Endothelial cell of hepatic sinusoid (primary cell): ENCODE data around the gene PRSS50.

Source experiments
- in situ Hi-C: cut with HindIII; loops from 2 replicates; pipeline ENCODE4 v1.10.0; 2017; ENCODE audit warnings: low sequenced_read_pairs

The PRSS50 gene

DNA sequence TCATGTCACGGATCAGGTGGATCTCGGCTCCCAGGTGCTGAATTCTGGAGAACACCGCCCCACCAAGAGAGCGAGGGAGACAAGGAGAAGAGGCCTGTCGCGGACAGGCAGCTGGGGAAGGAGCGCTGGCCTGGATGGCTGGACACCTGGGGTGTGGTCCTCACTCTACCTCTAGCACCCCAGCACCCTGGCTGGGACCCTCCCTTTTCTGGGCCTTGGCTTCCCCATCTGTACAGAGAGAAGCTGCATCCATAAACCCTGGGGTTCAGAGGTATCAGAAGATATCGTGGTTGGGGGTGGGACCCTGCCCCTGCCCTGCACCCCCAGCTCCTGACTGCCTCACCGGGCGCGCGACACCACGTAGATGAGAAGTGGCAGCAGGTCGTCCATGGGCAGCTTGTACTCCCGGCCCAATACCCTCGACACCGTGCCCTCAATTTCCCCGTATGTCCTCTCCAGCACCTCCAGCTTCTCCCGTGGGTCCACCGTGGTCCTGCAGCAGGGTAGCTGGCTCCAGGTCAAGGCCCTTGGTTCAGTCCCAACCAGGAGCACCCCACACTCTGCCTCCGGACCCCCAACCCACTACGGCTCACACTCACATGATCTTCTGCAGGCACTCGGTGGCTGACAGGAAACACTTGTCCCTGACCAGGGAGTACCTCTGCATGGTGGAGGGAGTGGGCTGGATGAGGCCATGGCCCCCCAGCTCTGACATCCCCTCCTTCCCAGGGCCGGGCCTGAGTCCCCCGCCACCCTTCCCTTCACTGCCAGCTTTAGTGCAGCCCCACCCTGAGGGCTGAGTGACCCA is 45.9 kb downstream of the PRSS50 start:
- in situ Hi-C loops = no loop called here

DNA sequence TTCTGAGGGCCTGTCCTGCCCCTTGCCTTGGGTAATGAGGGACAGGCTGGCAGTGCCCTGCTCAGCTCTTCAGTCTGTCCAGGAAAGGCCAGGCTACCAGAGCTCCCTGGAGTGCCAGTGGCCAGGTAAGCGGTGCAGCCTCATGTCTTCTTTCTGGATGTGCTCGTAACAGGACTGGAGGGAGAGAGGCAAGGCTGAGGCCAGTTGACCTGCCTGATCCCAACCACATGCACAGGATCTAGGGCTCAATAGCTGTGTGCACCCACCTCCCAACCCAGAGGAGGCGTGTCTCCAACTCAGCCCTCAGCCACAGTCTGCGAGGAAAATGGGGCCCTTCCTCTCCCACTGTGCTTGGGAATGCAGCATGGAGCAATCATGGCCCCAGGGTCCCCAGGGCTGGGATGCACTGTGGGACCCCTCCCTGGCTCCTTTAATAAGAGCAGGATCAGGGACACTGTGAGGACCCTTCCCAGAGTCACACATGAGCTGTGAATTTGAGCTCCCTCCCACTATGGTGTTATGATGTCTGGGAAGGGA is 46.7 kb downstream of the PRSS50 start:
- in situ Hi-C loops = no loop called here

DNA sequence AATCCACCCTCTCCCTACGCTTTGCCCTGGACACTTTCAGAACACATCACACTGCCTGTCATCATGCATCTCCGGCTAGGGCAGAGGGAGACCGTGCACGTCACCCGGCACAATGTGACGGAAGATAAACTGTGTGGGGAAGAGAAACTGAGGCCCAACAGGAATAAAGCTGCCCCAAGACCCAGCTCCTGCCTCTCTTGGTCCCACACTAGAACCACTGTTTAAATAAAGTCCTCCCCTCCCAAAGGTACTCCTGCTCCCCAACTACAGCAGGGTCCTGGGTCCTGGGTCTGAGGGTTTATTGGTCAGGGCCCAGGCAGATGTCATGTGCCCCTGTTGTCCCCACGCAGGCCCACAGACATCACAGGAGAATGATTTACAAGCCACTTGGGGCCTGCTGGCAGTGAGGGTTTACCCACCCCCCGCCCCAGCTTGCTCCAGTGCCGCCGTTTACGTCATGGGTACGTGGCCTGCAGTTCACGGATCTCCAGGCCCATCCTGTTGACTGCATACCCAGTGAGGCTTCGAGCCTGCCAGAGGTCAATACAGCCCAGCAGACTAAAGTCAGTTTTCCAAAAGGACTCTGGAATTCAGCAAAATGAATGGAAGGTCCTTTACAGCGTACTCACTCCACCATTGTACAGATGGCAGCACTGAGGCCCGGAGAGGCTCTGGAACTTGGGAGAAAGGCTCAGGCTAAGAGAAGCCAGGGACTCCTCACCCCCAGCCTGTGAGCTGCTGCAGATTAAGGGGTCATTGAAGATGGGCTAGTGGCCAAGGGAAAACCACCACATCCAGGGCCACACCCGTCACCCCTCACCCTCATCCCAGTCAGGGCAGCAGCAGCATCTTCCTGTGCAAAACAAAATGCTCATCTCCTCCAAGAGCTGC is 47.4 kb downstream of the PRSS50 start:
- in situ Hi-C loops = no loop called here

DNA sequence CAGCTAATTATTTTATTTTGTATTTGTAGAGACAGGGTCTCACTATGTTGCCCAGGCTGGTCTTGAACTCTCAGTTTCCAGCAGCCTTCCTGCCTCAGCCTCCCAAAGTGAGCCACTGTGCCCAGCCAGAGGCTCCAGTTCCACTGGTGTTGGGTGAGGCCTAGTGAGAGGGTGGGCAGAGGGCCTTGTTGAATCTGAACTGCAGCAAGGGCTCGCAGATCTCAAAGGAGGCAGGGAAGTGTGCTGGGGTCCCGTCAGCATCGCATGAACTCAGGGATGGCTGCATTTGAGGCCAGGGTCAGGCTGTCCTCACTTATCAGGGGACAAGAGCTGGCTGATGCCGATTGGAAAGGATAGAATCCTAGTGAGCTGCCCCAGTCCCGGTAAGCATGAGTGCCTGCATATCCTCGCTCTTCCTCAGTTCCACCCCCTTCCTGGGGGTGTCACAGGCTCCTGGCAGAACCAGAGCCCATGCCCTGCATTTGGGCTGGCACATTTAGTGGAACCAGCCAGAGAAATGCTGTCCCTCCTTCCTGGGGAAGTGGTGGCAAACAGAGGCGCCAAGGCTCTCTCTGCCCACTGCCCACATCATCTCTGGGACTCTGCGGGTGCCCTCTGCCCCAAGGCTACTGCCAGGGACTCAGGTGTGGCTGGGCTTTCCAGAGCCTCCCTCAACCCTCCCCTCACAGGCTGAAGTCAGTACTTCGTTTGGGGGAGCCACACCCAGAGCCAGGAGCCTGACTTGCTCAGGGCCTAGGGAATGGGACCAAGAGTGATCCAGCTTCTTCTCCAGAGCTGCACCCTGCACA is 48.3 kb downstream of the PRSS50 start:
- in situ Hi-C loops = no loop called here

DNA sequence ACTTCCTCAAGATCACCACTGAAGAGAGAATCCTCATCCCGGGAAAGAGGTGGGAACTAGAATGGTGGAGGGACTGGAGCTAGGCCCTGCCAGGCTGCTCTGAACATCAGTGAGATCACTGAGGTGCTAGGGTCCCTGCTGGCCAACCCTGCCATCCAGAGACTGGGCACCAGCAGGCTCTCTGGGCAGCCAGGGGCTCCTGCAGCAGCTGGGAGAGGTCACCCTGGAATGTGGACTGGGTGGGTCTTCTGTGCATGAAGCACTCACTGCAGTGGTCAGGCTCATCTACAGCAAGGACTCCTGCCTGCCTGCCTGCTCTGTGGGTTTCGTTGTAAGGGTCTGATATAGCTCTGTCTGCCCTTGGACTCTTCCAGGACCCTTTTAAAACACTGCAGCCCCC is 49.1 kb downstream of the PRSS50 start:
- in situ Hi-C loops = no loop called here

DNA sequence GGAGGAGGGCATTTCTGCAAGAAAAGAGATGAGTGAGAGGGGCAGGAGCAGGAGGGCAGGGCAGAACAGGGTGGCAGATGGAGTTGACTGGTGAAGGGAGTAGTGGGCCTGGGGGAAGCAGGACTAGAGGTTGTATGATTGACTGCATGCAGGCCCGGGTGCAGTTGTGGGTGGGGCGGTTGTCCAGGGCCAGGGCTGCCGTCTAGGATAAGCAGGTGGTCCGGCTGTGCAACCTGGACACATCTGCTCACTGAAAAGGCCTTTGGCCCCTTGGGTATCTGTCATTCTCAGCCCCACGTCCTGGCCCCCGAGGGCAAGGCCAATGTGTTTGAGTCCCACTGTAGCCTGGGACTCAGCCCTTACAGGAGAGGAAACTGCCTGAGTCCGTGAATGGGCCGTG is 49.6 kb downstream of the PRSS50 start:
- in situ Hi-C loops = no loop called here

DNA sequence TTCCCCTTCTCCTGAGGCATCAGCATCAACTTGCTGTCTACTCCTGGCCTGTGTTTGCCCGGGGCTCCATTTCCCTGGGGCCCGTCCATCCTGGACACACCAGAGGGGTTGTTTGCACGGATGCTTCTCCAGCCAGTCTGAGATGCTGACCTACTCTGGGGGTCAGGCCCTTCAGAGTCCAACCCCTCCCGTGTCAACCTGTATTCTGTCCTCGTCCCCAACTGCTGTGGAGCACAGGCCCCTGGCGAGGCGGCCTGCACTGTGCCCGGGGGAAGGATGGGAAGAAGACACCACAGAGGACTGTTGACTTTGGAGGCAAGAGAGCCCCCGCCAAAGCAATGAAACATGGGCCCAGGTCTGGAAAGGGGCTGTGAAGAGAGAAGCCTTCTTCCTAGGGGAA is 50.0 kb downstream of the PRSS50 start:
- in situ Hi-C loops = no loop called here

DNA sequence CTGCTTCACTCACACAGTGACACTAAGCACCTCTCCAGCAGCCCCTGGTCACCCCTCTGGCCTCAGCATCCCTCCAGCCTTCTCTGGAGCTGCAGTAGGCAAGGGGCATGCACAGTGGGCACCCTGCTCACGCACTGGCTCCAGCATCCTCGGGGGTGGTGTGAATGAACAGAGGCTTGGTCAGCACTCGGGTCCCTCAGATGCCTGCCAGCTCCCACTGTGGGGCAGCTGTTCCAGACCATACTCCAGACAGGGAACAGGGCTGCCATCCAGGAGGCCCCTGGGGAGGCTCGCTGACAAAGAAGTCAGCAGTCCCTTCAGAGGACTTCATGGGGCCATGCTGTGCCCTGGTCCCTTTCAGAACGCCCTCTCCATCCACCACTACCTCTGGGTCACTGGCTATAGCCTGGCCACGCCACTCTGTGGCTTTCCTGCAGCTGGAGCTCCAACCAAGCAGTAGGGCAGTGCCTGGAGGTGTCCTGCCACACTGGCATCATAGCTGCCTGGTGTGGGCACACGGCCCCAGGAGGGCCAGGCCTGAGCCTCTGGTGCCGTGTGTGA is 50.5 kb downstream of the PRSS50 start:
- in situ Hi-C loops = no loop called here

DNA sequence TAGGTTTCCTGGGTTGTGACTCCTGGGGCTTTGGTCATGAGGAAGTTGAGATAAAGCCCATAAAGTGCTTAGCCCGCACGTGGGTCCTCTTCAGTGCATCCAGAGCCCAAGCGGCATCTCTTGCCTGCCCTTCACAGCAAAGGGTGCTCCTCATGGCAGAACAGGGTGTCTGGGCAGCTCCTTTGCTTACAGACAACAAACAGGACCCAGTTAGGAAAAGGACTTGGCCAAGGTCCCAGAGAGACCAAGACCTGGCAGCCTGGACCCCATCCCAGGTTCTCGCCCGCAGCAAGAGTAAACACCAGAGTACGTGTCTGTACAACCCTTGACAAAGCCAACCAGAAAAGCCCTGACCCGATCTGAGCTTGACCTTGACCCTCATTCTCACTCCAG is 51.2 kb downstream of the PRSS50 start:
- in situ Hi-C loops = no loop called here

DNA sequence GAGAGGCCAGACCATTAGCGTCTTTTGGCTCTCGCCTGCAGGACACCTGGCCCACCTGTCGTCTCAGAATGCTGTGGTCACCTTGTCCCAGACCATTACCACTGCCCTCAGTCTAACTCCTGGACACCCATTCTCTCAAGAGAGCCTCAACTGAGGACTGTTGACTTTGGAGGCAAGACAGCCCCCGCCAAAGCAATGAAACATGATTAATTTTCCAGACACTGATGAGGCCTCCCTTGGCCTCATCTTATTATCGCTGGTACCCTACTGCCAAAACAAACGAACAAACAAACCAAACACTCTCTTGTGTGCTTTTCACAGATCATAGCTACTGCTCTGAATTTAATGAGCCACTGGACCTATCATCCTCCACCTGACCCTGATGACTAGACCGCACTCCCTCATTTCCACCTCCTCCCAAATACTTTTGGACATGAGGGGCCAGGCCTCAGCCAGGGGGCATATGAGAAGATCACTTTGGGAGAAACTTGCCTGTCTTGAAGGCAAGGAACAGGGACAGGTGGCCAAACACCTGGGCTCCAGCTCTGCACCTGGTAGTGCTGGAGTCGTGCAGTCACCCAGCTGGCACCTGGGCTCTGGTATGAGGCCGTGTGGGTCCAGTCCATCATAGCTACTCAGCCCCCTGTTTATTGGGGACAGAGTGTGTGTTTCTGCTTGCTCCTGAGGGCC is 51.8 kb downstream of the PRSS50 start:
- in situ Hi-C loops = no loop called here

DNA sequence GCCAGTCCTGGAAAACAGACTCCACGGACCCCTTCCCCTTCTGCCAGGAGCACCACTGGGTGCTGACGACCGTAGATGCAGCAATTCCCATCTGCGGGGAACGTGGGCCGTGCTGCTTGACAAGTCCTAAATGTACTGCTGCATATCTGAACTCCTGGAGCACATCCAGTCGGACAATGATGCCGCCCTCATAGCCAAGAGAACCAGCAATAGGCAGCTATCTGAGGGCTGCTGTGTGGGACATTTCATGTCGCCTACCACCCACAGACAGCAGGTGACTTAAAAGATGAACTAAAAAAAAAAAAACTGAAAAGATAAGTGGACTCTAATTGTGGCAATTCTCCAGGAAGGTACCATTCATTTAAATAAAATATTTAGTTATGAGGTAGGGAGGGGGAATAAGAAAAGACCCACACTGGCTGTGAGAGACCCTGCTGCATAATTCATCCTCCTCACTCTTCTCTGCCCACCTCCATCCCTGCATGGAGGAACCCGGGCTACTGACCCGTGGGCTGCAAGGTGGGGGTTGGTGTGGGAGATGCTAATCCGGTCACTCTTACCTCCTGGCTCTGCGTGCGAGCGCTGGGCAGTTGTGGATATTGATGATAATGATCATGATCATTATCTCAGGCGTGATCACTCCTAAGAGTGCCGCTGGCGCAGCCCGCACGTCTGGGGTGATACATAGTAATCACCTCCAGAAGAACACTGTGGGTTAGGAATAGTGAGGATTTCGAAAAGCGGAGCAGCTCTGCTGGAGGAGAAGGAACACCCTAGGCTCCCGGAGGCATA is 52.5 kb downstream of the PRSS50 start:
- in situ Hi-C loops = no loop called here

DNA sequence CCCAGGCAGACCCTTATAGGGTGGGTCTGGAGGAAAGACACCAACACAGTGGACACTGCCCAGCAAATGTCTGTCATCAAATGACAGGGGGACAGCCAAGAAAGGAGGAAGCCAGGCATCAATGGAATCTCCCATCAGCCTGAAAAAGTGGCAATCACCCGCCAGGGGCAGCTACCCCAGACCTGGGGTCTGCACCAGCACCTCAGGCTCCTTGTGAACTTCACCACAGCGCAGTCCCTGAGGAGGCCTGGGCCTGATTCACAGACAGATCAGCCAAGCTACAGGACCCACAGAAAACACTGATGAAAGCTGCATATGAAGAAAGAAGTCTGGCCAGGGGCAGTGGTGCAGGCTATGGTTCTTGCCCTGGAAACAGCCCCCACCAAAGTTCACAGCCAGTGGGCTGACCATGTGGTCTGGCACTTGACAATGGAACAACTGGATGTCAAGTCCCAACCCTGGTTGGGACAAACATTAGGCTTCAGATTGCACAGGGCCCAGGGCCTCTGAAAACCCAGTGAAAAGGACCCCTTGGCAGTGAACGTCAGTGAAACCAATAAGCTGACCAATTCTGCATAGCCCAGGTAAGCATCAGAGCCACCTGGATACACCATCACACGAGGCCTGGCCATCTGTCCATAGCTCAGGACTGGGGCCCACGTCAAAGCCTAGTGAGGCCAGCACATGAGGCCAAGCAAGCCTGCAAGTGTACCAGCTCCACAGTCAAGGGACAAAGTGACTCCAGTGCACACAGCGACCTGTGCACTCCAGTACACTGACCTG is 53.3 kb downstream of the PRSS50 start:
- in situ Hi-C loops = no loop called here

DNA sequence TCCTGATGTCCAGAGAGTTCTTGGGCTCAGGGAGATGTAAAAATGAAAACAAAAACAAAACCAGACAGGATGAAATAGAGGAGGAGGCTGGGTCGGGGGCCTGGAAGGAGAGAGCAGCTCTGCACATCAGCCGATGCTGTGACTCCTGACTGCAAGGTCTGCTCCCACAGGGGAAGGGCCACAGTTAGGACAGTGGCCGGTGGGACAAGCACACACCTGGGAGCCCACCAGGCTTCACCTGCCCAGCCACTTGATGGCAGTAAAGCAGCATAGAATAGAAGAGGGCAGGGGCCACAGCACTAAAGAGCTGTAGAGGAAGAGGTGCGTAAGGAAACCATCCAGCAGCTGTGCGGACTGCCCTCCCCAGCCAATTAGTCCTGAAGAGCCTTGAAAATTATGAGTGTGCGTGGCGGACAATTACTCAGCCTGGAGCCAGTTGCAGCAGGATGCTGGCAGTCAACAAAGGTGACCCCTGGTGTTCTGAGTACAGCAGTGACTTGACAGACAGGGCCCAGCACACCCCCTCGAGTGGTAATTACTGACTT is 54.0 kb downstream of the PRSS50 start:
- in situ Hi-C loops = no loop called here

DNA sequence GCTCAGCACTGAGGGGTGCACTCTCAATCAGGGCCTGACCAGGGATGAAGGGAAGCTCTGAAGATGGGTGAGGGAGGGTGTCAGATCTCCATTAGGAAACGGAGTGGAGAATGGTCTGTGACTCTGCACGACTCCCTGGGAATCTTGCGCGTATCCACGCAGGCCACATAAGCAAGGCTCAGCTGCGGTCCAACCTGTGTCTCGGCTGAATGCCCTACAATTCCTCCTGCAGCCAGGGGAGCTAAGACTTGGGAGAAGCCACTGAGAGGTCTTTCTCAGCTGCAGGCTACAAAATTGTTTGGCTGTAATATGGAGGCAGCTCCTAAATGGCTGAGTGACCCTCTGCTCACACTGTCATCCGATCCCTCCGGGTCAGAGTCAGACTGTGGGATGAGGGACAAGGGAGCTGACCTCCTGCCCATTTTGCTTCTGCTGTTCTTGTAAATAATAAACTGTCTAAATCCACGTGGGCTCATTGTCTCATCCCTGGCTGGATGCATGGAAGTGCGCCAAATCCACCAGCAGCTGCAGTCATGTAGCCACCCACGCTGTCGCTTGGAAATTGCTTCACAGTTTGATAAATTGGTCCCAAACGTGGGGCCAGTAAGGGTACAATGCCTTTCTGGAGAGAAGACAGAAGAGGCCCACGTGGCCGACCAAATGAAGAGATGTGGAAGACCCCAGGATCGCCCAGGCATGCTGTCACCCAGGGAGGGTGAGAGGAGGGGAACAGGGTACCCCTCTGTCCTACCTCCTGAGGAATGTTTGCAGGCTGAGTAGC is 54.7 kb downstream of the PRSS50 start:
- in situ Hi-C loops = no loop called here
